Activated CD4-positive, alpha-beta T cell treated with anti-CD3 and anti-CD28 coated beads for 4 hours (primary cell): ENCODE results near the gene MAMDC2.

Experiments
- DNase-seq, 2 donors: peaks; one replicate each; pipeline ENCODE4 v3.0.0-alpha.2; 2020

The MAMDC2 gene

GRCh38 chr9:70066874-70067273, 23.2 kb downstream of the MAMDC2 start:
- DNase-seq = no peak

DNA sequence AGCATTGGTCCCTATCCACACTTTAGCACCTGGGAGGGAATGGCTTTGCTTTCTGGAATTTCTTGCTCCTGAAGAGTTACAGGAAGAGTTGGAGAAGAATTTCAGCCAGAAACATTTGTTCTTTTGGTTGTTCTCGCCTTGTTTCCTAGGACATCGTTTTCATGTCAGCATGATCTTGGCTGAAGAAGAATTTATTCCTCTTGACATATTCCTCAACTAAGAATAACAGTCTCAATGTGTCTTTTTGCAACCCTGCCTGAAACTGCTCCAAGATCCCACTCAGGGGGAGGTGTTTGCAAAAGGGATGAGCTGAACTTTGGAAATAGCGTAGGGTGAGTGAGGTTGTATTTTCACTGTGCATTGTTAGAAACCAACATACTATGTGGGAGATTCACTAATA, 26.1 kb downstream of the MAMDC2 start:
- no peak for DNase-seq

GRCh38 chr9:70073193-70073592, 29.5 kb downstream of the MAMDC2 start:
- no peak for DNase-seq

GRCh38 chr9:70073756-70074155, 30.1 kb downstream of the MAMDC2 start:
- no peak for DNase-seq

DNA sequence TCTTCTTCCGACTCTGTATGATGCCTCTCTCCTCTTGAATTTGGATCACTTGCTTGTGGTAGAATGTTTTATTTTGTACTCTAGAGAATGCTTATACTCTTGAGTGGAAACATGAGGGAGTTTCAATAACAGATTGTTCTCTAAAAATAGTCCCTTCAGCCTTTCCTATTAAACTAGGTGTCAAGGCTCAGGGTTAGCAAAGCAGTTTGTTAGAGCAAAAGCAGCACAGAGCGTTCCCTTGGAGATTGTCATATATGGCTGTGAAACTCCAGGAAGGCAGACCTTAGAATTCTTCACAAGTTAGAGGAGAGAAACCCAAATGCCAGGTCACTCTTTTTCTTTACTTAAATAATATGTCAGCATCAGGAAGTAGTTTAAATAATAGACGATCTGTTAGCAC, 33.0 kb downstream of the MAMDC2 start:
- no peak for DNase-seq

- no peak for DNase-seq
Observed at GRCh38 chr9:70079417-70080037, 35.9 kb downstream of the MAMDC2 start.

- DNase-seq = no peak
Observed at GRCh38 chr9:70080481-70081119, 37.0 kb downstream of the MAMDC2 start.

GRCh38 chr9:70081120-70081495, 37.5 kb downstream of the MAMDC2 start:
- DNase-seq = no peak

GRCh38 chr9:70083429-70083828, 39.8 kb downstream of the MAMDC2 start:
- DNase-seq = no peak

- no peak for DNase-seq
Observed at GRCh38 chr9:70085241-70085640, 41.6 kb downstream of the MAMDC2 start.

- no peak for DNase-seq
Observed at GRCh38 chr9:70091103-70091502, 47.5 kb downstream of the MAMDC2 start.

GRCh38 chr9:70091572-70091971, 47.9 kb downstream of the MAMDC2 start:
- DNase-seq = no peak

GRCh38 chr9:70092190-70092589, 48.5 kb downstream of the MAMDC2 start:
- DNase-seq = no peak

GRCh38 chr9:70093095-70093494, 49.4 kb downstream of the MAMDC2 start:
- DNase-seq = no peak

- DNase-seq = no peak
Observed at GRCh38 chr9:70093944-70094343, 50.3 kb downstream of the MAMDC2 start.

DNA sequence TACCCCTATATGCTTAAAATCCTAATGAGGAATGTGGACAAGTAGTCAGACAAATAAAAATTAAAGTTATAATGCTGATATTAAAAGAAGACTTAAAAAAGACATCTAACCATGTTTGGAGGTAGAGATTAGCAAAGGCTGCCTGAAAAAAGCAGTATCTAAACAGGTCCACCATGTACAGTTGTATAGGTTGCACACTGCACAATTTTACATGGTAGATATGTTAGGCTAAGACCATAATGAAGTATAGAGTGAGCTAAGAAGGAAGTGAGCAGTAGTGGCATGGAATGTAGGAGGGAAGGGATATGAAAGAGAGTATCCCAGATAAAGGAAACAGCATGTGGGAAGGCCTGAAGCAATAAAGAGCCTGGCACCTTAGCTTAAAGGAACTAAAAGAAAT, 51.1 kb downstream of the MAMDC2 start:
- no peak for DNase-seq

DNA sequence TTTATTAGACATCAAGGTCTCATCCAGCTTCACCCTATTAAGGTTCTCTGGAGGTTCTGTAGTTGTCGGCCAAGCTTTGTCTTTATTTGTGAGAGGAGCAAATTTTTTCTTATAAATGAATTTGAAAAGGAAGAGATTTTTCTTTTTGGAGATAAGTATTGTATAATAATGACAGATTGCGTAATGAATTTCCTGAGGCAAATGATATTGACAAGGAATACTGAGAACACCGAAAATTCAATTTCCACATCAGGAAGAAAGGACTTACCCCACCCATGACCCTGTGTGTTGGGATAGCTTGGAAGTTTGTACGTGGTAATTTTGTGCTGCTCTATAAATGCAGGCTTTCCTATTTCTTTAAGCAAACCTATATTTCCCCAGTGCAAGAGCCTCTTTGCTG, 53.5 kb downstream of the MAMDC2 start:
- no peak for DNase-seq

GRCh38 chr9:70100362-70100761, 56.7 kb downstream of the MAMDC2 start:
- DNase-seq = no peak

GRCh38 chr9:70101265-70101664, 57.6 kb downstream of the MAMDC2 start:
- DNase-seq = no peak

GRCh38 chr9:70105147-70105546, 61.5 kb downstream of the MAMDC2 start:
- no peak for DNase-seq

GRCh38 chr9:70106571-70106970, 62.9 kb downstream of the MAMDC2 start:
- no peak for DNase-seq

GRCh38 chr9:70107558-70107957, 63.9 kb downstream of the MAMDC2 start:
- DNase-seq = no peak

GRCh38 chr9:70108181-70108580, 64.5 kb downstream of the MAMDC2 start:
- DNase-seq = no peak

DNA sequence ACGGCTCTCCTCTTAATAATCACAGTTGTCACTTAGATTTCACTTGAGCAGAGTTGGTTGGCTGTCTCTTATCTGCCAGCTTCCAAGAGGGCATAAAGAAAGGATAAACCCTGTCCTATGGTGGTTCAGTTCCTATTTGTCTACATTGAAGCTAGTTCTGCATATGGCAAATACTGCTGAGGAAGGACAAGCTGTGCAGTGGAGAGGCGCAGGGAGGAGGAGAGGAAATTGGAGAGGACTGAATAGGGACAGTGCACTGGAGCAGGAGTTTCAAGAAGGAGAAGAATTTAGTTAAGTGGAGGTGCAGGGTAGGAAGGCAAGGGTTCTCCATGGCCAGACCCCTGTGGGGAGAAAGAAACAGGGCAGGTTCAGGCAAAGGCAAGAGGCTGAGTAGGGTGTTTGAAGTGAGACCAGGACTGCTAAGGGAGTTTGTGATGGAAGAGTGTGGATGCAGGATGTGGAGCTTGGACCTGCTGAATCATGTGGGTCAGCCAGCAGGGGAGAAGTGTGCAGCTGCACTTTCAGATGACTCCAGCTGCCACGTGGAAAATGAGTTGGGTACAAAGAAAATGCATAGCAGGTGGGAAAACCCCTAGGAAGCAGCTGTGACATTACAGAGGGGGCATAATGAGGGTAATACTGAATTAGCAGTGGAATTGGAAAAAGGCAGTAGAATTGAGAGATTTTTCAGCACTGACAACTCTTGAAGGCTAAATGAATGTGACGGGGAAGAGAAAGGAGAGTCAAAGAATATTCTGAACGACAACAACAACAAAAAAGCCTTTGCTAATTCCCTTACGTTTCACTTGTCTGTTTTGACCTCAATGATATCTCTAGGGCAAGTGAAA, 66.8 kb downstream of the MAMDC2 start:
- no peak for DNase-seq
